PC-9 (cell line): ENCODE results near the gene SLC25A34.

ENCODE experiments used
- CTCF ChIP-seq: fragments of 200-600 bp; sonication (generic); conservative IDR thresholded peaks from 2 replicates; pipeline ENCODE4 v1.6.1; 2017; ENCODE audit warnings: mixed run types, antibody characterized with exemption, mild to moderate bottlenecking, moderate library complexity
- EZH2 ChIP-seq: fragments of 200-600 bp; sonication (generic); IDR thresholded peaks from 2 replicates; pipeline ENCODE4 v1.8.0; 2017; ENCODE audit warnings: antibody characterized with exemption, low read depth

GRCh38 chr1:15720861-15721260 lies 15.2 kb upstream of the SLC25A34 start:
- TF ChIP-seq EZH2 (no peak), CTCF (no peak)
